Breast epithelium (tissue), 3 donors: ENCODE measurements around the gene TMEM158.

Experiments used
- CTCF ChIP-seq, 3 donors: fragments of 450-650 bp; IDR thresholded peaks; one replicate each; pipeline ENCODE4 v1.5.1; 2016 to 2017; ENCODE audit warnings: antibody characterized with exemption in 3 of 3, mild to moderate bottlenecking in 3 of 3, moderate library complexity in 3 of 3
- POLR2AphosphoS5 ChIP-seq, 3 donors: sonication (generic); formaldehyde crosslinking; IDR thresholded peaks; one replicate each; pipeline ENCODE4 v1.6.1; 2017; ENCODE audit warnings: antibody characterized with exemption in 3 of 3

GRCh38 chr3:45180899-45181298, 45.2 kb downstream of the TMEM158 start:
- TF ChIP-seq POLR2AphosphoS5 (IDR thresholded peaks at IDR 0.05) (no peak), CTCF (IDR thresholded peaks at IDR 0.05) (no peak)
